Activated CD4-positive, alpha-beta T cell treated with anti-CD3 and anti-CD28 coated beads, Interleukin-10, Interleukin-2, amounts not matched to agents 100 ng/mL and 50 ng/mL, durations not matched to agents 16 hours and 8 hours (primary cell): ENCODE data around the gene GAB3.
"Not testable (repeated sequence)": the region's sequence is repeated elsewhere in the genome, so short reads cannot be mapped to it uniquely, and the experiment has no call there.

Source experiments
- DNase-seq: peaks from one replicate; pipeline ENCODE4 v3.0.0-alpha.2; 2020

Gene GAB3

DNA sequence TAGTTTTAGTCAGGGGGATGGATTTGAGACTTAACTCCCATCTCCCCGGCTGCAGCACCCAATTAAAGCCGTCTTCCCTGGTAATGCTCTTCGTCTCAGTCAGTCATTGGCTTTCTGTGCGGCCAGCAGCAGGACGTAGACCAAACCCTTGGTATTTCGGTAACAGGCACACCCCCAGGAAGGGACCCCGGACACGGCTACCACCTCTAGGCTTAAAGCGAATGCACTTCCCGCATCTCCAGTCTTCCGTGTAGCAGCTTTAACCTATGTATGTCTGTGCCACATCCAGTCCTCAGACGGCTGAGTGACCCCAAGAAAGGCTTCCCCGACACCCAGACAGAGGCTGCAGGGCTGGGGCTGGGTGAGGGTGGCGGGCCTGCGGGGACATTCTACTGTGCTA lies 96.0 kb downstream of the GAB3 start:
- no peak for DNase-seq

GRCh38 chrX:154654372-154654771 lies 96.5 kb downstream of the GAB3 start:
- DNase-seq, result no peak

- not testable (repeated sequence) for DNase-seq
These were observed 97.5 kb downstream of the GAB3 start, which contains the start of gene CTAG2 for GRCh38 chrX:154653413-154653812. TSS of gene CTAG2 (minus strand) at chrX:154653579. CDS start at chrX:154653515, 64 bp downstream.

- DNase-seq, result no peak
These were observed 97.9 kb downstream of the GAB3 start for GRCh38 chrX:154653048-154653401.

DNA sequence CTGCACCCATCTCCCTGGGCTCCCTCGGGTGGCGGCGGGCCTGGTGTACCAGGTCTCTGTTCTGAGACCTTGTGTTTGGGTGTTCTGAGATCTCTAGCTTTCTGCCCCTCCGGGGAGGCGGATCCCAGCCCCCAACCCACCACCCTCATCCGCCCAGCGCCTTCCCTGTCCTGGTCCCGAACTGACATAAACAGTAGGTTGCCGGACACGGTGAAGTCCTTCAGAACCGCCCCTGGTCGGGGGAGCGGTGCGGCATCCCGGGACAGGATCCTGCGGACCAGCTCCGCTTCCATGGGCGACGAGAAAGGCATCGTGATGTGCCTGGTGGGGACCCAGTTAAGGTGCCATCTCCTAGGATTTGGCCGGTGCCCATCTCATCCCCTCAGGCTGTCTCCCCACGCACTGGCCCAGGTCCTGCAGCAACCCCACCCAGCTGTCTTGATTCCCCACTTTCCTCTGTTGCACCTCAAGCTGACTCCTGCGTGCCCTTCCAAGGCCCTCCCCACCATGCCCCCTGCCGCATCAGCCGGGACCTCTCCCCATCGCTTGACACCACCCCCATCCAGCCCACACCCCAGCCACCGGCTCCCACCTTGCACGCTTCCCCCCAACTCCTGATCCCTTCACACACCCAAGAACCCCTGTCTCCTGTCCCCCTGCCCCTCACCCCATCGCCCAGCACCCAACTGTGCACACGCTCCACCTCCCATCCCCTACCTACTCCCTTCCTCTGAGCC lies 98.4 kb downstream of the GAB3 start:
- no peak for DNase-seq

GRCh38 chrX:154650221-154650510 lies 100.7 kb downstream of the GAB3 start:
- no peak for DNase-seq

GRCh38 chrX:154649503-154650220 lies 101.2 kb downstream of the GAB3 start:
- DNase-seq, result no peak

DNA sequence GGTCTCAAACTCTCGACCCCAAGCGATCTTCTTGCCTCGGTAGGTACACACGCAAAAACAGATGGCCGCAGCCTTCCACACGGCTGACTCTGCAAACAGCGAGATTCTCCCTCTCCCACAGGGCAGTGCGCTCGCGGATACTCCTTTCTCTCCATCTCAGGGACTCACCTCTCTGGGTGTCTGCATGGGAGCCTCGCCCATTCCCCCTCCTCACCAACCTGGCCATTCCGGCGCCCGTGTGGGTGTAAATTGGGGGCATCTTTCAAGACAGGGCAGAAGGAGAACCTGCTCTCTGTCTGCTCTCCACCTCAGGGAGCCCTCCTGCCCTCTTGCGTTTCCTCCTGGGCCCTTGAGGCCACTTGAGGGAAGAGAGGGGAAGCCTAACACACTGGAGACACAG lies 101.9 kb downstream of the GAB3 start:
- DNase-seq, result no peak

DNA sequence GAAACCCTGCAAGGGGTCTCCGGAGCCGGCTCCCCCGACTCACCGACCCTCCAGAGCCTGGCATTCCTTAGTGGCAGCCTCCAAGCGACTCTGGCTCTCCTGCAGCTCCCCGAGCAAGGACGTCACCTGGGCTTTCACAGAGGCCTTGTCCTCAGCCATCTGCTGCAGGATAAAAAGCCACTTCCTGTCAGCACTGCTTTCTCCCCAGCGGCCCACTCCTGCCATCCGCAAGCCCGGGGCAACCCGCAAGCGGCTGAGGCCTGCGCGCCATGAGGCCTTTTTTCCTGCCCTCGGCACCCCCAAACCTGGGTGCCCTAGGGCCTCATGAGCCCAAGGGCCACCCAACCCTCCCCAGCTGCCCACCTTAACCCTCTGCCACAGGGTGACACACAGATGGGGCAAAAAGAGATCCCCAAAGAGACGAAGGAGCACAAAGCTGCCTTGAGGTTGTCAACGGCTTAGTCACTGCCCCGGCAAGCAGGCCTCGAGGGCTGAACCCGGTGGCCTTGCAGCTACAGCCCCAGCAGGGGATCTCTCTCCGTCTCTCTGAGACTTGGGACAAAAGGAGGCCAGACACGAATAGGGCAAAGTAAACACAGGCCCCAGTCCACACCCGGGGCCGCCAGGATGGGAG lies 105.0 kb downstream of the GAB3 start:
- DNase-seq, result not testable (repeated sequence)

- not testable (repeated sequence) for DNase-seq
These were observed 107.2 kb downstream of the GAB3 start for GRCh38 chrX:154643708-154644107.

DNA sequence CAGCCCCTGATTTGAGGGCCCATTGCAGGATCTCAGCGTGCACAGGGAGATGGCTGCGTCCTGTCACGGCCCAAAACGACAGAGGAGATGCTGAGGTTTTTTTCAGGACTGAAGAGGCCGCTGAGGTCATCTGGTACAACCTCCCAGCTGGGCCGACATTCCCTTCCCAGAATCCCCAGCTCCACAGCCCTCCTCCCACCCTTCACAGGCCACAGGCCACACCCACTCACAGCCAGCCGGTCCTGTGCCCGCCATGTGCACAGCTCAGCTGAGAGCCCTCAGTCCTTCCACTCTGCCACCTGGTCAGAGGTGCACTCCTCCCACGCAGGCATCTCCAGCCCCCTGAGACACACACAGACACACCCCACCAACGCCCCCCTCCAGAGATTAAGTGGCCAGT lies 109.1 kb downstream of the GAB3 start:
- not testable (repeated sequence) for DNase-seq

GRCh38 chrX:154633661-154634060 lies 117.2 kb downstream of the GAB3 start:
- DNase-seq, result not testable (repeated sequence)

GRCh38 chrX:154630949-154631348 lies 119.9 kb downstream of the GAB3 start:
- DNase-seq, result not testable (repeated sequence)

- DNase-seq, result not testable (repeated sequence)
These were observed 121.9 kb downstream of the GAB3 start for GRCh38 chrX:154628960-154629359.
